Upper lobe of left lung (tissue), 4 donors: ENCODE measurements around the gene TM4SF1.

Experiments used
- EP300 ChIP-seq, 4 donors: sonication (generic); formaldehyde crosslinking; IDR thresholded peaks; one replicate each; pipeline ENCODE4 v1.5.1; 2017; ENCODE audit warnings: antibody characterized with exemption in 4 of 4, control low read depth in 2 of 4
- POLR2AphosphoS5 ChIP-seq, 2 donors: sonication (generic); formaldehyde crosslinking; IDR thresholded peaks; one replicate each; pipeline ENCODE4 v1.5.1; 2017; ENCODE audit warnings: antibody characterized with exemption in 2 of 2
- TF ChIP-seq, protein P1 (sequence below), 6 experiments: fragments of 450-650 bp in 4 of 6; fragments of 200-600 bp in 2 of 6; sonication (generic) in 2 of 6; IDR thresholded peaks; one replicate each; pipeline ENCODE4 v1.5.1; 2016 to 2019; ENCODE audit warnings: antibody characterized with exemption in 6 of 6

DNA sequence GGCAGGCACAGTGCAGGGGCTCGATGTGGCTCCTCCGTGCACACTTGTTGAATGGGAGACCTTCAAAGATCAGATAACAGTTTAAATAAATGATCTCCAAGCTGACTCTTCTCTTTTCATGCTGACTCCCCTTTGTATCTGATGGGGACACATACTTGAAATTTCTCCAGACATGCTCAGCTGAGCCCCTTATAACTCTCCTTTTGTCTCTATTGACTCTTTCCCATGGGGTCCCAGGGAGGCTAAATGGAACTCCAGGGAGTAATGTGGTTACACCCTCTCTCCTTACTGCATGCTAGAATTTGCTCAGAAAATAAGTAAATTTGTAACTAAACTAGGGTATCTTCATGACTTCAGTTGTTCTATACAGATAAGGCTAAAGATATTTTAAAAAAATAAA lies 48.9 kb upstream of the TM4SF1 start:
- TF ChIP-seq, protein P1, sequence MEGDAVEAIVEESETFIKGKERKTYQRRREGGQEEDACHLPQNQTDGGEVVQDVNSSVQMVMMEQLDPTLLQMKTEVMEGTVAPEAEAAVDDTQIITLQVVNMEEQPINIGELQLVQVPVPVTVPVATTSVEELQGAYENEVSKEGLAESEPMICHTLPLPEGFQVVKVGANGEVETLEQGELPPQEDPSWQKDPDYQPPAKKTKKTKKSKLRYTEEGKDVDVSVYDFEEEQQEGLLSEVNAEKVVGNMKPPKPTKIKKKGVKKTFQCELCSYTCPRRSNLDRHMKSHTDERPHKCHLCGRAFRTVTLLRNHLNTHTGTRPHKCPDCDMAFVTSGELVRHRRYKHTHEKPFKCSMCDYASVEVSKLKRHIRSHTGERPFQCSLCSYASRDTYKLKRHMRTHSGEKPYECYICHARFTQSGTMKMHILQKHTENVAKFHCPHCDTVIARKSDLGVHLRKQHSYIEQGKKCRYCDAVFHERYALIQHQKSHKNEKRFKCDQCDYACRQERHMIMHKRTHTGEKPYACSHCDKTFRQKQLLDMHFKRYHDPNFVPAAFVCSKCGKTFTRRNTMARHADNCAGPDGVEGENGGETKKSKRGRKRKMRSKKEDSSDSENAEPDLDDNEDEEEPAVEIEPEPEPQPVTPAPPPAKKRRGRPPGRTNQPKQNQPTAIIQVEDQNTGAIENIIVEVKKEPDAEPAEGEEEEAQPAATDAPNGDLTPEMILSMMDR (IDR thresholded peaks at IDR 0.05), result no peak
- TF ChIP-seq POLR2AphosphoS5 (IDR thresholded peaks at IDR 0.05) (no peak), EP300 (IDR thresholded peaks at IDR 0.05) (no peak)
